ENCODE results near the gene CRAT.

DNA sequence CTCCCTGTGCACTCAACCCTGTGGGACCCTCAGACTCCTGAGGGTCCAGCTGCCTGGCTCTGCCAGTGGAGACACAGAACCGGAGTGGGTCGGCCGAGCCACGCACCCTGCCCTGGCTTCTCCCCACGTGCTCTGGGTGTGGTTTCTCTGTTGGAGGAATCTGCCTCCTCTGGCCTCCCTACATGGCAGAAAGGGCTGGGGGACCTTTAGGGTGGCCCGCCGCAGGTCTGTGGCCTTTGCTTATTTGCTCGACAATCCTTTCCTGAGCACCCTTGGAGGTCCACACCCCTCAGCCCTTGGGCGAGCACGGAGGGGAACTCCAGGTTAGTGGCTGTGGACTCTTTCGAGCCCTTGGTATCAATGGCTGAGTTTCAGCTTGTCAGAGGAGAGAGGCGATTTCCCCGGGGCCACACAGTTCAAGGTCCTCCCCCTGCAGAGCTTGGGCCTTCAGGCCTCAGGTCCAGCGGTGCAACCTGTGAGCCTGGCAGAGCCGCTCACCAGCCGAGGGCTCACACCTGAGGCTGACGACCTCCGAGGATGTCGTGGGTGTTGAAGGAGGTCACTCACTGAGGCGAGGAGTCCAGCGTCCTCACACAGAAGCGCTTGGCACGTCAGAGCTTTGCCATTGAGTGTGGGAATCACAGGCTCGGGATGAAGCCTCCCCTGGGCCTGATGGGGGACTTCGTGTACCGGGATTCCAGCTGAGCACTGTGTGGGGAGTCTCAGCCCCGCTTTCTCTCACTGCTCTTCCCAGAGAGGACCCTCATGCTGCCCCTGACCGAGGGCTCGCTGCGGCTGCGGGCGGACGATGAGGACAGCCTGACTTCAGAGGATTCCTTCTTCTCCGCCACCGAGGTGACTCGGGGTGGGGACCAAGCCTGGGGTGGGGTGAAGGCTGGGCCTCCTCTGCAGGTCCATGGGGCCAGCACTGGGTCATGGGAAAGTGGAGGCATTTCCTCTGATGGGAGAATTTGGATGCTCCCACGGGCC is 50.5 kb downstream of the CRAT start:
- TF ChIP-seq, protein P1, sequence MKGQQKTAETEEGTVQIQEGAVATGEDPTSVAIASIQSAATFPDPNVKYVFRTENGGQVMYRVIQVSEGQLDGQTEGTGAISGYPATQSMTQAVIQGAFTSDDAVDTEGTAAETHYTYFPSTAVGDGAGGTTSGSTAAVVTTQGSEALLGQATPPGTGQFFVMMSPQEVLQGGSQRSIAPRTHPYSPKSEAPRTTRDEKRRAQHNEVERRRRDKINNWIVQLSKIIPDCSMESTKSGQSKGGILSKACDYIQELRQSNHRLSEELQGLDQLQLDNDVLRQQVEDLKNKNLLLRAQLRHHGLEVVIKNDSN (IDR thresholded peaks at IDR 0.05), result no peak
- TF ChIP-seq, protein P2, sequence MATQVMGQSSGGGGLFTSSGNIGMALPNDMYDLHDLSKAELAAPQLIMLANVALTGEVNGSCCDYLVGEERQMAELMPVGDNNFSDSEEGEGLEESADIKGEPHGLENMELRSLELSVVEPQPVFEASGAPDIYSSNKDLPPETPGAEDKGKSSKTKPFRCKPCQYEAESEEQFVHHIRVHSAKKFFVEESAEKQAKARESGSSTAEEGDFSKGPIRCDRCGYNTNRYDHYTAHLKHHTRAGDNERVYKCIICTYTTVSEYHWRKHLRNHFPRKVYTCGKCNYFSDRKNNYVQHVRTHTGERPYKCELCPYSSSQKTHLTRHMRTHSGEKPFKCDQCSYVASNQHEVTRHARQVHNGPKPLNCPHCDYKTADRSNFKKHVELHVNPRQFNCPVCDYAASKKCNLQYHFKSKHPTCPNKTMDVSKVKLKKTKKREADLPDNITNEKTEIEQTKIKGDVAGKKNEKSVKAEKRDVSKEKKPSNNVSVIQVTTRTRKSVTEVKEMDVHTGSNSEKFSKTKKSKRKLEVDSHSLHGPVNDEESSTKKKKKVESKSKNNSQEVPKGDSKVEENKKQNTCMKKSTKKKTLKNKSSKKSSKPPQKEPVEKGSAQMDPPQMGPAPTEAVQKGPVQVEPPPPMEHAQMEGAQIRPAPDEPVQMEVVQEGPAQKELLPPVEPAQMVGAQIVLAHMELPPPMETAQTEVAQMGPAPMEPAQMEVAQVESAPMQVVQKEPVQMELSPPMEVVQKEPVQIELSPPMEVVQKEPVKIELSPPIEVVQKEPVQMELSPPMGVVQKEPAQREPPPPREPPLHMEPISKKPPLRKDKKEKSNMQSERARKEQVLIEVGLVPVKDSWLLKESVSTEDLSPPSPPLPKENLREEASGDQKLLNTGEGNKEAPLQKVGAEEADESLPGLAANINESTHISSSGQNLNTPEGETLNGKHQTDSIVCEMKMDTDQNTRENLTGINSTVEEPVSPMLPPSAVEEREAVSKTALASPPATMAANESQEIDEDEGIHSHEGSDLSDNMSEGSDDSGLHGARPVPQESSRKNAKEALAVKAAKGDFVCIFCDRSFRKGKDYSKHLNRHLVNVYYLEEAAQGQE (IDR thresholded peaks at IDR 0.05; ENCODE audit: low read depth), result no peak
- TF ChIP-seq RAD21 (IDR thresholded peaks at IDR 0.05; ENCODE audit: low read depth) (no peak), TAF1 (IDR thresholded peaks at IDR 0.05; ENCODE audit: low read depth) (no peak), EP300 (IDR thresholded peaks at IDR 0.05; ENCODE audit: borderline replicate concordance) (no peak), TEAD4 (IDR thresholded peaks at IDR 0.05) (no peak), CEBPB (IDR thresholded peaks at IDR 0.05) (no peak), EGR1 (IDR thresholded peaks at IDR 0.05) (no peak), YY1 (IDR thresholded peaks at IDR 0.05; ENCODE audit: low read depth) (no peak)
- TF ChIP-seq, protein P3, sequence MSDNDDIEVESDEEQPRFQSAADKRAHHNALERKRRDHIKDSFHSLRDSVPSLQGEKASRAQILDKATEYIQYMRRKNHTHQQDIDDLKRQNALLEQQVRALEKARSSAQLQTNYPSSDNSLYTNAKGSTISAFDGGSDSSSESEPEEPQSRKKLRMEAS (IDR thresholded peaks at IDR 0.05), result no peak

Data from Ishikawa (cell line).